ENCODE measurements around the gene C1QTNF12. TPM values are rescaled to one million over a fixed set of nuclear protein-coding genes. Genes with fewer than 3 reads are reported as not detected.

The C1QTNF12 gene
- polyA plus RNA-seq, 1 donor from 2014 or later, result 0.74 TPM

DNA sequence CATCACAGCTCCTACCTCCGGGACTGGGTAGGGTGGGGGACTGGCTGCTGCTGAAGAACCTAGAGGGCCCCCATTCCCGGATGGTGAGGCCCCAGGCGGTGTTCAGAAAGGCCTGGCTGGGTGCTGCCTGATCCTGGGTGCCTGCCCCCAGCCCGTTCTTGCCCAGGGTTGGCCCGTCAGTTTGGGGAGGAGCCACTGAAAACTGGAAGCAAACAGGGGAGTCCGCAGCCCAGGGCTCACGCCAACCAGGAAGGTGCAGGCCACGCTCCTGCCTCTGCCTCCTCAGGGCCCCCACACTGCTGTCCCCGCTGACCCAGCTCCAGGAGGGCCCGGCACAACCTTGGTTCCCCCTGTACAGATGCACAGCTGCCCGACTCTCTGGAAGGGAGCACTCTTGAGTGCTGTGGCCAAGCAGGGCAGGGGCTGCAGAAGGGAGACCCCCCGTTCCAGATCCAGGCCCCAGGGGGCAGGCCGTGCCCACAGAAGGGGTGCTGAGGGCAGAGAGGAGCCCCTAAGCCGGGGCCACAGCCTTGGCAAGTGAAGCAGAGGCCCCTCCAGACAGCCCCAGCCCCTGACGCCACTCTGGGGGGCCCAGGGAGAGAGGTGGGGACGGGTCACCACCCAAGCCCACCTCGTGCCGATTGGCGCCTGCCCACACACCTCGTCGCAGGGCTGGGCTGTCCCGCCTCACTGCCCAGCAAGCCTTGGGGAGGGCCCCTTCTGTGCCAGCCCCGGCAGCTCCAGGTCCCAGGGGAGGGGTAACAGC, 5.5 kb downstream of the C1QTNF12 start:
- TF ChIP-seq POLR2AphosphoS5 (IDR thresholded peaks at IDR 0.05), result no peak
- TF ChIP-seq, protein P1, sequence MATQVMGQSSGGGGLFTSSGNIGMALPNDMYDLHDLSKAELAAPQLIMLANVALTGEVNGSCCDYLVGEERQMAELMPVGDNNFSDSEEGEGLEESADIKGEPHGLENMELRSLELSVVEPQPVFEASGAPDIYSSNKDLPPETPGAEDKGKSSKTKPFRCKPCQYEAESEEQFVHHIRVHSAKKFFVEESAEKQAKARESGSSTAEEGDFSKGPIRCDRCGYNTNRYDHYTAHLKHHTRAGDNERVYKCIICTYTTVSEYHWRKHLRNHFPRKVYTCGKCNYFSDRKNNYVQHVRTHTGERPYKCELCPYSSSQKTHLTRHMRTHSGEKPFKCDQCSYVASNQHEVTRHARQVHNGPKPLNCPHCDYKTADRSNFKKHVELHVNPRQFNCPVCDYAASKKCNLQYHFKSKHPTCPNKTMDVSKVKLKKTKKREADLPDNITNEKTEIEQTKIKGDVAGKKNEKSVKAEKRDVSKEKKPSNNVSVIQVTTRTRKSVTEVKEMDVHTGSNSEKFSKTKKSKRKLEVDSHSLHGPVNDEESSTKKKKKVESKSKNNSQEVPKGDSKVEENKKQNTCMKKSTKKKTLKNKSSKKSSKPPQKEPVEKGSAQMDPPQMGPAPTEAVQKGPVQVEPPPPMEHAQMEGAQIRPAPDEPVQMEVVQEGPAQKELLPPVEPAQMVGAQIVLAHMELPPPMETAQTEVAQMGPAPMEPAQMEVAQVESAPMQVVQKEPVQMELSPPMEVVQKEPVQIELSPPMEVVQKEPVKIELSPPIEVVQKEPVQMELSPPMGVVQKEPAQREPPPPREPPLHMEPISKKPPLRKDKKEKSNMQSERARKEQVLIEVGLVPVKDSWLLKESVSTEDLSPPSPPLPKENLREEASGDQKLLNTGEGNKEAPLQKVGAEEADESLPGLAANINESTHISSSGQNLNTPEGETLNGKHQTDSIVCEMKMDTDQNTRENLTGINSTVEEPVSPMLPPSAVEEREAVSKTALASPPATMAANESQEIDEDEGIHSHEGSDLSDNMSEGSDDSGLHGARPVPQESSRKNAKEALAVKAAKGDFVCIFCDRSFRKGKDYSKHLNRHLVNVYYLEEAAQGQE (IDR thresholded peaks at IDR 0.05; ENCODE audit: borderline replicate concordance), result no peak
- TF ChIP-seq MXI1 (conservative IDR thresholded peaks at IDR 0.05; ENCODE audit: poor library complexity, severe bottlenecking), result no peak
- no peak for TF ChIP-seq RAD21 (conservative IDR thresholded peaks at IDR 0.05)
- TF ChIP-seq SMC3 (conservative IDR thresholded peaks at IDR 0.05; ENCODE audit: poor library complexity), result no peak
- no peak for TF ChIP-seq TAF1 (IDR thresholded peaks at IDR 0.05; ENCODE audit: low read depth)
- TF ChIP-seq EZH2 (IDR thresholded peaks at IDR 0.05; ENCODE audit: borderline replicate concordance, insufficient read depth, low read length, poor library complexity, severe bottlenecking), result no peak
- TF ChIP-seq, protein P2, sequence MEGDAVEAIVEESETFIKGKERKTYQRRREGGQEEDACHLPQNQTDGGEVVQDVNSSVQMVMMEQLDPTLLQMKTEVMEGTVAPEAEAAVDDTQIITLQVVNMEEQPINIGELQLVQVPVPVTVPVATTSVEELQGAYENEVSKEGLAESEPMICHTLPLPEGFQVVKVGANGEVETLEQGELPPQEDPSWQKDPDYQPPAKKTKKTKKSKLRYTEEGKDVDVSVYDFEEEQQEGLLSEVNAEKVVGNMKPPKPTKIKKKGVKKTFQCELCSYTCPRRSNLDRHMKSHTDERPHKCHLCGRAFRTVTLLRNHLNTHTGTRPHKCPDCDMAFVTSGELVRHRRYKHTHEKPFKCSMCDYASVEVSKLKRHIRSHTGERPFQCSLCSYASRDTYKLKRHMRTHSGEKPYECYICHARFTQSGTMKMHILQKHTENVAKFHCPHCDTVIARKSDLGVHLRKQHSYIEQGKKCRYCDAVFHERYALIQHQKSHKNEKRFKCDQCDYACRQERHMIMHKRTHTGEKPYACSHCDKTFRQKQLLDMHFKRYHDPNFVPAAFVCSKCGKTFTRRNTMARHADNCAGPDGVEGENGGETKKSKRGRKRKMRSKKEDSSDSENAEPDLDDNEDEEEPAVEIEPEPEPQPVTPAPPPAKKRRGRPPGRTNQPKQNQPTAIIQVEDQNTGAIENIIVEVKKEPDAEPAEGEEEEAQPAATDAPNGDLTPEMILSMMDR (IDR thresholded peaks at IDR 0.05; ENCODE audit: poor library complexity, severe bottlenecking), result no peak
- no peak for TF ChIP-seq EP300 (conservative IDR thresholded peaks at IDR 0.05; ENCODE audit: poor library complexity, severe bottlenecking)
- no peak overlapping the region for H3K27ac ChIP-seq (ENCODE audit: low read length)
- H3K4me2 ChIP-seq (ENCODE audit: low read length), result no peak overlapping the region
- no peaks in the 10 kb centered on the region for H3K36me3 ChIP-seq (ENCODE audit: insufficient read depth, low read length)
- H3K4me3 ChIP-seq (ENCODE audit: low read length), result no peak overlapping the region
- no peak overlapping the region for H3K9ac ChIP-seq (ENCODE audit: low read length)
- no peaks in the 10 kb centered on the region for H3F3A ChIP-seq (ENCODE audit: insufficient read depth, low read length, poor library complexity, severe bottlenecking)
- H3K27me3 ChIP-seq (ENCODE audit: insufficient read depth, low read depth, low read length), result no peaks in the 10 kb centered on the region
- H3K9me2 ChIP-seq (ENCODE audit: insufficient read depth, low read length), result no peaks in the 10 kb centered on the region
- no peak overlapping the region for H2AFZ ChIP-seq (ENCODE audit: low read depth, low read length)
- H3K9me3 ChIP-seq (ENCODE audit: low read length), result no peaks in the 10 kb centered on the region
- no peaks in the 10 kb centered on the region for H4K20me1 ChIP-seq (ENCODE audit: insufficient read depth)
- no peaks in the 10 kb centered on the region for H3K79me2 ChIP-seq (replicated peaks; ENCODE audit: insufficient read depth, low read length)

DNA sequence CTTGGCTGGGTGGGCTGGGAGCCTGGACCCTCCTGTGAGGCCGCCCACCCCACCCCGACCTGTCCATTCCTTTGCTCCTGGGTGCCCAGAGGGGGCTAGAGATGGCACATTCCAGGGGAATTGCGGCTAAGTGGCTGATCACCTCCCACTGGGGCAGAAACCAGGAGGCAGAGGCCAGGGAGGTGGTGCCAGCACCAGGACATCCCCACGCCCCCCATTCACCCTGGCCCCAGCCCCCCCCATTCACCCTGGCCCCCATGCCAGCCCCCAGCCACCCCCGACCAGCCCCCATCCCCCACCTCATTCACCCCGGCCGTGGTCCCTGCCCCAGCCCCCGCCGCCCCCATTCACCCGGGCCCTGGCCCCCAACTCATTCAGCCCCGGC, 6.2 kb downstream of the C1QTNF12 start:
- no peaks in the 10 kb centered on the region for H3K36me3 ChIP-seq (ENCODE audit: insufficient read depth, low read length)
- H3K27ac ChIP-seq (ENCODE audit: low read length), result no peak overlapping the region
- no peaks in the 10 kb centered on the region for H4K20me1 ChIP-seq (ENCODE audit: insufficient read depth)
- no peaks in the 10 kb centered on the region for H3K79me2 ChIP-seq (replicated peaks; ENCODE audit: insufficient read depth, low read length)
- no peaks in the 10 kb centered on the region for H3K27me3 ChIP-seq (ENCODE audit: insufficient read depth, low read depth, low read length)
- H3K9ac ChIP-seq (ENCODE audit: low read length), result no peak overlapping the region
- no peaks in the 10 kb centered on the region for H3K9me3 ChIP-seq (ENCODE audit: low read length)
- no peaks in the 10 kb centered on the region for H3K9me2 ChIP-seq (ENCODE audit: insufficient read depth, low read length)
- H2AFZ ChIP-seq (ENCODE audit: low read depth, low read length), result no peak overlapping the region
- no peak overlapping the region for H3K4me2 ChIP-seq (ENCODE audit: low read length)
- H3F3A ChIP-seq (ENCODE audit: insufficient read depth, low read length, poor library complexity, severe bottlenecking), result no peaks in the 10 kb centered on the region
- TF ChIP-seq, protein P1 (IDR thresholded peaks at IDR 0.05; ENCODE audit: borderline replicate concordance), result no peak
- no peak for TF ChIP-seq EP300 (conservative IDR thresholded peaks at IDR 0.05; ENCODE audit: poor library complexity, severe bottlenecking)
- no peak for TF ChIP-seq POLR2AphosphoS5 (IDR thresholded peaks at IDR 0.05)
- TF ChIP-seq, protein P2 (IDR thresholded peaks at IDR 0.05; ENCODE audit: poor library complexity, severe bottlenecking), result no peak
- no peak for TF ChIP-seq SMC3 (conservative IDR thresholded peaks at IDR 0.05; ENCODE audit: poor library complexity)
- no peak for TF ChIP-seq MXI1 (conservative IDR thresholded peaks at IDR 0.05; ENCODE audit: poor library complexity, severe bottlenecking)
- TF ChIP-seq RAD21 (conservative IDR thresholded peaks at IDR 0.05), result no peak
- no peak for TF ChIP-seq TAF1 (IDR thresholded peaks at IDR 0.05; ENCODE audit: low read depth)
- TF ChIP-seq EZH2 (IDR thresholded peaks at IDR 0.05; ENCODE audit: borderline replicate concordance, insufficient read depth, low read length, poor library complexity, severe bottlenecking), result no peak
- no peak overlapping the region for H3K4me3 ChIP-seq (ENCODE audit: low read length)

Measured in neural cell (in vitro differentiated cells).